GM23248 (cell line): Measurements from ENCODE around the gene GALNT10.

Source experiments
- EZH2 ChIP-seq: fragments of 200-600 bp; sonication (generic); IDR thresholded peaks from 2 replicates; pipeline ENCODE4 v1.6.1; 2018; ENCODE audit warnings: antibody characterized with exemption, mild to moderate bottlenecking; ENCODE audit not compliant: insufficient read depth, poor library complexity, severe bottlenecking
- EZH2phosphoT487 ChIP-seq: fragments of 200-600 bp; sonication (generic); IDR thresholded peaks from 2 replicates; pipeline ENCODE4 v1.6.1; 2018; ENCODE audit warnings: antibody characterized with exemption, moderate library complexity, mild to moderate bottlenecking, low read depth; ENCODE audit not compliant: insufficient read depth

DNA sequence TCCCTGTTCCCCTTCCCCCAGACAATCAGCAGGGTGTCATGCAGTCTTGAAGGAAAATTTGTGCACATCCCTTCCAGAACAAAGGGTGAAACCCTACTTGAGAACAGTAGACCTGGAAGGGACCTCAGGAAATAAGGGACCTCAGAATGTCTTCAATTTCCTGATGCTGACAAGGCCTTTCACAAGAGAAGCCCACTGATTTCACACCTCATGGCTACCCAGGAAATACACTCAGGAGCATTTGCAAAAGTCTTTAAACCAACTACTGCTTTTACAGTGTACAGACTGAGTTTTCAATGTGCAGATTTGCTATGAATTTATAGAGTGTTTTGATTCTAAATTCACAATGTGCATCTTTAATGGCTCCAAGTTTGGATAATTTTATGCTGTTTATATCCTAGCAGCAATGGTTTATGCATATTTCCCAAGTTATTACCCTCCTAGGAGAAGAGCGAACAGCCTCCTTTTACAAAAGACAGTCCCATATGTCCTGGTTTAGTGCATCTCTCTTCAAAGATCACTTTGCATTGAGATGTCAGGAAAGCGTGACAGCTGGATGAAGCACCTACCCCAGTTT is 74.8 kb downstream of the GALNT10 start:
- no peak for TF ChIP-seq EZH2
- no peak for TF ChIP-seq EZH2phosphoT487
